GM12878 (cell line): ENCODE results near the gene EXOC4. TPM values are rescaled to one million over a fixed set of nuclear protein-coding genes. Genes with fewer than 3 reads are reported as not detected.

Source experiments
- ATAC-seq: fragments of 200-7000 bp; cut with Tn5 transposase; 3 replicates; pipeline ENCODE4 v1.9.1; 2020; ENCODE audit warnings: mild to moderate bottlenecking, moderate library complexity
- BruUV-seq: library from RNA; stranded (reverse); fragments of 400-500 nt; replicated peaks from 2 replicates; lab custom pipeline; 2021; lab: Mats Ljungman, UMichigan
- CTCF ChIA-PET: fragments of 300-600 bp; sonication (Branson Sonifier 250); formaldehyde crosslinking; extraction: SDS; loops from one replicate; lab custom pipeline; 2021; ENCODE audit warnings: inconsistent platforms; lab: Yijun Ruan, JAX
- POLR2A ChIA-PET: fragments of 350-600 bp; formaldehyde crosslinking; extraction: SDS; loops from one replicate; lab custom pipeline; 2021; ENCODE audit warnings: inconsistent platforms; lab: Charles Lee
- RAD21 ChIA-PET: fragments of 300-600 bp; sonication (Branson Sonifier 250); formaldehyde crosslinking; loops from one replicate; lab custom pipeline; 2023; ENCODE audit warnings: antibody characterized with exemption; ENCODE audit not compliant: unreplicated experiment; lab: Charles Lee
- SMC1A ChIA-PET: fragments of 300-600 bp; sonication (Branson Sonifier 250); formaldehyde crosslinking; loops from one replicate; lab custom pipeline; 2023; ENCODE audit not compliant: unreplicated experiment, uncharacterized antibody; lab: Charles Lee
- DNase-seq: peaks from one replicate; pipeline ENCODE4 v3.0.0-alpha.2; 2011; ENCODE audit warnings: low read depth, low spot score
- FAIRE-seq: peaks from 3 replicates; lab custom pipeline; 2011; peaks lifted over from hg19 to GRCh38; lab: Jason Lieb, UNC
- H2AFZ ChIP-seq: 2 replicates; pipeline ENCODE4 v1.6.0; 2011; ENCODE audit warnings: low read depth, low read length, control low read depth; ENCODE audit not compliant: control insufficient read depth
- H3K27ac ChIP-seq: 2 replicates; pipeline ENCODE4 v1.5.1; 2011; ENCODE audit warnings: control low read depth; ENCODE audit not compliant: control insufficient read depth, insufficient read depth
- H3K27me3 ChIP-seq, 2 experiments: replicated peaks in 1 of 2; 2 replicates each; pipeline versions ENCODE4 v1.6.0 to v1.6.1; 2011; ENCODE audit warnings: low read length in 1 of 2; ENCODE audit not compliant: control insufficient read depth in 2 of 2, insufficient read depth in 2 of 2
- H3K36me3 ChIP-seq, 2 experiments: 2 replicates each; pipeline ENCODE4 v1.5.1; 2011; ENCODE audit warnings: low read length in 1 of 2; ENCODE audit not compliant: control insufficient read depth in 2 of 2, insufficient read depth in 2 of 2
- H3K4me1 ChIP-seq: 2 replicates; pipeline ENCODE4 v1.6.1; 2011; ENCODE audit warnings: mild to moderate bottlenecking, low read length, moderate library complexity, mixed read lengths; ENCODE audit not compliant: control insufficient read depth, insufficient read depth
- H3K4me2 ChIP-seq: 2 replicates; pipeline ENCODE4 v1.6.0; 2011; ENCODE audit warnings: control low read depth; ENCODE audit not compliant: control insufficient read depth, insufficient read depth
- H3K4me3 ChIP-seq: fragments of 200-600 bp; sonication (generic); 2 replicates; pipeline ENCODE4 v1.5.1; 2016
- H3K79me2 ChIP-seq: 2 replicates; pipeline ENCODE4 v1.6.0; 2011; ENCODE audit warnings: low read length; ENCODE audit not compliant: control insufficient read depth, insufficient read depth
- H3K9ac ChIP-seq: 2 replicates; pipeline ENCODE4 v1.8.0; 2011; ENCODE audit warnings: low read length, control low read depth, mixed read lengths; ENCODE audit not compliant: control insufficient read depth, insufficient read depth
- H3K9me3 ChIP-seq: replicated peaks from 3 replicates; pipeline ENCODE4 v1.5.1; 2011; ENCODE audit warnings: mild to moderate bottlenecking, low read length; ENCODE audit not compliant: control insufficient read depth, insufficient read depth
- H4K20me1 ChIP-seq: 2 replicates; pipeline ENCODE4 v1.6.0; 2011; ENCODE audit not compliant: control insufficient read depth, insufficient read depth
- CBX5 ChIP-seq: sonication (generic); IDR thresholded peaks from 2 replicates; pipeline ENCODE4 v1.6.1; 2016; ENCODE audit warnings: low read depth, moderate library complexity, mild to moderate bottlenecking, inconsistent platforms
- EZH2 ChIP-seq: IDR thresholded peaks from 2 replicates; pipeline ENCODE4 v1.6.1; 2012; ENCODE audit warnings: low read depth, mild to moderate bottlenecking, control low read depth, inconsistent platforms, low read length, borderline replicate concordance; ENCODE audit not compliant: control insufficient read depth
- GABPA ChIP-seq: IDR thresholded peaks from 2 replicates; pipeline ENCODE4 v1.6.1; 2014; ENCODE audit warnings: antibody characterized with exemption, low read depth, mild to moderate bottlenecking, inconsistent platforms
- MEF2A ChIP-seq: IDR thresholded peaks from 2 replicates; pipeline ENCODE4 v1.6.1; 2011; ENCODE audit warnings: low read depth, mild to moderate bottlenecking, low read length, moderate library complexity; ENCODE audit not compliant: insufficient read depth
- MXI1 ChIP-seq: fragments of 150-350 bp; IDR thresholded peaks from 2 replicates; pipeline ENCODE4 v1.6.1; 2011; ENCODE audit warnings: low read depth, mild to moderate bottlenecking, inconsistent platforms, low read length, improper control_type of control experiment
- RAD21 ChIP-seq: IDR thresholded peaks from 2 replicates; pipeline ENCODE4 v1.6.1; 2011; ENCODE audit warnings: mild to moderate bottlenecking, low read depth, low read length, moderate library complexity; ENCODE audit not compliant: insufficient read depth
- SIN3A ChIP-seq: IDR thresholded peaks from 2 replicates; pipeline ENCODE4 v1.6.1; 2012; ENCODE audit warnings: low read depth, low read length, improper control_type of control experiment
- SMAD1 ChIP-seq: fragments of 450-650 bp; IDR thresholded peaks from 2 replicates; pipeline ENCODE4 v1.6.1; 2018; ENCODE audit warnings: mild to moderate bottlenecking, low read depth; ENCODE audit not compliant: partially characterized antibody
- SMAD5 ChIP-seq: IDR thresholded peaks from 2 replicates; pipeline ENCODE4 v1.6.1; 2016; ENCODE audit warnings: antibody characterized with exemption, low read depth
- SREBF1 ChIP-seq: IDR thresholded peaks from 2 replicates; pipeline ENCODE4 v1.6.1; 2012; ENCODE audit warnings: mild to moderate bottlenecking, low read length
- TBL1XR1 ChIP-seq: IDR thresholded peaks from 2 replicates; pipeline ENCODE4 v1.6.1; 2012; ENCODE audit warnings: low read depth, low read length, improper control_type of control experiment
- TCF7 ChIP-seq: IDR thresholded peaks from 2 replicates; pipeline ENCODE4 v1.6.1; 2014; ENCODE audit warnings: antibody characterized with exemption, borderline replicate concordance
- WGBS: methylation state at CpG from one replicate; pipeline ENCODE4 v1.1.6; 2016; ENCODE audit warnings: low lambda C conversion rate; ENCODE audit not compliant: insufficient replicate concordance, insufficient coverage; ENCODE audit errors: missing lambda C conversion rate; 5-methylcytosine and 5-hydroxymethylcytosine counted together
- in situ Hi-C: fragments of 300-500 bp; cut with MboI; formaldehyde crosslinking; loops from 9 replicates; pipeline ENCODE4 v1.14.3; 2018; ENCODE audit warnings: mixed read lengths
- intact Hi-C: fragments of 100-400 bp; cut with micrococcal nuclease; formaldehyde crosslinking; loops from one replicate; pipeline ENCODE4 v1.14.2; 2022; ENCODE audit not compliant: unreplicated experiment
- polyA plus RNA-seq, 11 experiments: library from polyadenylated mRNA; depleted of rRNA in 4 of 11; unstranded in 6 of 11; stranded (reverse) in 5 of 11; fragments of >200 nt; fragmentation: Nextera tagmentation in 4 of 11; fragmentation: Illumina TruSeq in 1 of 11; extraction: Ambion mirVana in 4 of 11; extraction: Trizol in 1 of 11; gene quantifications; 1 replicate in 1 of 11; 2 replicates in 10 of 11; pipeline versions ENCODE4 v1.2.1 to v1.2.3, GENCODE V29; 2011 to 2016; ENCODE audit warnings: inconsistent platforms in 2 of 11, missing spikeins in 2 of 11, low read depth in 1 of 11
- total RNA-seq, 4 experiments: library from RNA; depleted of rRNA in 3 of 4; stranded (reverse); fragments of >200 nt in 3 of 4; fragmentation: Illumina TruSeq in 1 of 4; extraction: Trizol in 1 of 4; gene quantifications; 2 replicates each; pipeline versions ENCODE4 v1.2.1 to v1.2.3, GENCODE V29; 2013 to 2021
- TF ChIP-seq, protein P1 (sequence below): fragments of 450-650 bp; formaldehyde crosslinking; IDR thresholded peaks from 2 replicates; pipeline ENCODE4 v1.5.0; 2022; ENCODE audit warnings: mild to moderate bottlenecking, missing genetic modification characterization
- TF ChIP-seq, protein P2 (sequence below): fragments of 450-650 bp; IDR thresholded peaks from 2 replicates; pipeline ENCODE4 v1.6.1; 2016; ENCODE audit warnings: mild to moderate bottlenecking, moderate library complexity, borderline replicate concordance

EXOC4 gene
- total and polyA plus RNA-seq, 10 of the 15 experiments (the other 5 are each of a cell fraction or from before 2014, with no cell fraction given): 13.2 to 44.5 (median 29.6) TPM

DNA sequence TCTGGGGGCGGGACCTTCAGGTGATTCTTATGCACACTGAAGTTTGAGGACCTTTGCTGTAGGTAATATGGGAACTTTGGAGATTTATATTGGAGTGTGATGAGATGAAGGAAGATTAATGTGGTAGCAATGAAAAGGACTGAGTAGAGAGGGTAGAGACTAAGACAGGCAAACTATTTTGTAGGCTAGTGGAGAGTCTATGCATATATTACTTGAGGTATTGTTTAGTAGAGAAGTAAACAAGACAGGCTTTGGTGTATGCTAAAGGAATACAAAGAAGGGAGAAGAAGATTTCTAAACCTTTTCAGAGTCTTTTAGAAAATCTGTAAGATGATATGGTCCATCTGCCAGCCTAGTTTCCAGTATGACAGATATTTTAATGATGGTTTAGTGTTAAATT is 129.1 kb downstream of the EXOC4 start (continued):
- TF ChIP-seq, protein P1, sequence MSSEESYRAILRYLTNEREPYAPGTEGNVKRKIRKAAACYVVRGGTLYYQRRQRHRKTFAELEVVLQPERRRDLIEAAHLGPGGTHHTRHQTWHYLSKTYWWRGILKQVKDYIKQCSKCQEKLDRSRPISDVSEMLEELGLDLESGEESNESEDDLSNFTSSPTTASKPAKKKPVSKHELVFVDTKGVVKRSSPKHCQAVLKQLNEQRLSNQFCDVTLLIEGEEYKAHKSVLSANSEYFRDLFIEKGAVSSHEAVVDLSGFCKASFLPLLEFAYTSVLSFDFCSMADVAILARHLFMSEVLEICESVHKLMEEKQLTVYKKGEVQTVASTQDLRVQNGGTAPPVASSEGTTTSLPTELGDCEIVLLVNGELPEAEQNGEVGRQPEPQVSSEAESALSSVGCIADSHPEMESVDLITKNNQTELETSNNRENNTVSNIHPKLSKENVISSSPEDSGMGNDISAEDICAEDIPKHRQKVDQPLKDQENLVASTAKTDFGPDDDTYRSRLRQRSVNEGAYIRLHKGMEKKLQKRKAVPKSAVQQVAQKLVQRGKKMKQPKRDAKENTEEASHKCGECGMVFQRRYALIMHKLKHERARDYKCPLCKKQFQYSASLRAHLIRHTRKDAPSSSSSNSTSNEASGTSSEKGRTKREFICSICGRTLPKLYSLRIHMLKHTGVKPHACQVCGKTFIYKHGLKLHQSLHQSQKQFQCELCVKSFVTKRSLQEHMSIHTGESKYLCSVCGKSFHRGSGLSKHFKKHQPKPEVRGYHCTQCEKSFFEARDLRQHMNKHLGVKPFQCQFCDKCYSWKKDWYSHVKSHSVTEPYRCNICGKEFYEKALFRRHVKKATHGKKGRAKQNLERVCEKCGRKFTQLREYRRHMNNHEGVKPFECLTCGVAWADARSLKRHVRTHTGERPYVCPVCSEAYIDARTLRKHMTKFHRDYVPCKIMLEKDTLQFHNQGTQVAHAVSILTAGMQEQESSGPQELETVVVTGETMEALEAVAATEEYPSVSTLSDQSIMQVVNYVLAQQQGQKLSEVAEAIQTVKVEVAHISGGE (CRISPR knock-in tag): no peak
- TF ChIP-seq, all 136 proteins: peak for 0

DNA sequence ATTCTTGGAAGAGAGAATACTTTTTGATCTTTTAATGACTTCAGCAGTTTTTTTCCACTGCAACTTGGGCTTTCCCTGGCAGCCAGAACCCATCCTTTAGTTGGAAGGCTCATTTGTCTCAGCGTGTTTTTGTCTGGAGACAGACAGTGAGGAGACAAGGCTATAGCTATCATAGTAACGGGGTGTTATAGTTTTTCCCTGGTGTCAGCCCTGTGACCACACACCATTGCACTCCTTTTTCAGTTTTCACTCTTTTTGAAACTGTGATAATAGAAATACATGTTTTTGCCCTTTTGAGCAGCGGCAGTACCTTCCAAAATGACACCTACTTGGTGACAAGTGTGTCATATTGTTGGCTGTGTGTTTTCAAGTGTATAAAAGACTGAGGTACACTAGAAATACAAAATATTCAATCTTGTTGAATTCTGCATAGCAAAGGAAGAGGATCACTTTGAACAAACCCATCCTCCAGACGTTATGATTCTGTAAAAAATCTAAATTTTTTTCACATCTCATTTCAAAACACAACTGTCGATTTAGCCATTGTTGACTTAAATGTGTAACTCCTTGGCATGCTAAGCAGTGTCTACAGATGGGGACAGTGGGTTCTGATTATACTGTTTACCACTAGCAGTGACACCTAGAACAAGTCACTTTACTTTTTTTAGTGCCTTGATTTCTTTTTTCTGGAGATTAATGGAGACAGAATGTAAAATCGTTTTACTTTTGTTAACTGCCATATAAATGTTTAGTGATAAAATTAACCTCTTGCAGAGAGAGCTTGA is 130.1 kb downstream of the EXOC4 start:
- Histone ChIP-seq H3K4me3 (no peak overlapping the region), H3K4me1 (no peaks in the 10 kb centered on the region), H3K9ac (no peak overlapping the region), H3K27ac (no peak overlapping the region), H3K4me2 (no peak overlapping the region), H3K36me3 (no peaks in the 10 kb centered on the region), H3K27me3 (no peaks in the 10 kb centered on the region), H2AFZ (no peak overlapping the region), H4K20me1 (no peaks in the 10 kb centered on the region), H3K79me2 (no peaks in the 10 kb centered on the region), H3K9me3 (no peaks in the 10 kb centered on the region; the same call in 2 of the 3 replicates)
- no TSS peak for BruUV-seq
- ChIA-PET RAD21 (no interaction called here), SMC1A (no interaction called here), POLR2A (no interaction called here), CTCF (no interaction called here)
- no peak for ATAC-seq
- no peak for DNase-seq
- no peak for FAIRE-seq
- in situ Hi-C loops: no loop called here
- WGBS: 80% methylated on average over 6 of the region's 6 CpGs
- intact Hi-C loops: no loop called here
- no peak for TF ChIP-seq MEF2A
- no peak for TF ChIP-seq MXI1
- TF ChIP-seq SMAD1: no peak
- no peak for TF ChIP-seq EZH2
- no peak for TF ChIP-seq SIN3A
- TF ChIP-seq TBL1XR1: no peak
- no peak for TF ChIP-seq GABPA
- no peak for TF ChIP-seq SREBF1
- TF ChIP-seq RAD21: no peak
- TF ChIP-seq TCF7: no peak
- TF ChIP-seq, protein P2, sequence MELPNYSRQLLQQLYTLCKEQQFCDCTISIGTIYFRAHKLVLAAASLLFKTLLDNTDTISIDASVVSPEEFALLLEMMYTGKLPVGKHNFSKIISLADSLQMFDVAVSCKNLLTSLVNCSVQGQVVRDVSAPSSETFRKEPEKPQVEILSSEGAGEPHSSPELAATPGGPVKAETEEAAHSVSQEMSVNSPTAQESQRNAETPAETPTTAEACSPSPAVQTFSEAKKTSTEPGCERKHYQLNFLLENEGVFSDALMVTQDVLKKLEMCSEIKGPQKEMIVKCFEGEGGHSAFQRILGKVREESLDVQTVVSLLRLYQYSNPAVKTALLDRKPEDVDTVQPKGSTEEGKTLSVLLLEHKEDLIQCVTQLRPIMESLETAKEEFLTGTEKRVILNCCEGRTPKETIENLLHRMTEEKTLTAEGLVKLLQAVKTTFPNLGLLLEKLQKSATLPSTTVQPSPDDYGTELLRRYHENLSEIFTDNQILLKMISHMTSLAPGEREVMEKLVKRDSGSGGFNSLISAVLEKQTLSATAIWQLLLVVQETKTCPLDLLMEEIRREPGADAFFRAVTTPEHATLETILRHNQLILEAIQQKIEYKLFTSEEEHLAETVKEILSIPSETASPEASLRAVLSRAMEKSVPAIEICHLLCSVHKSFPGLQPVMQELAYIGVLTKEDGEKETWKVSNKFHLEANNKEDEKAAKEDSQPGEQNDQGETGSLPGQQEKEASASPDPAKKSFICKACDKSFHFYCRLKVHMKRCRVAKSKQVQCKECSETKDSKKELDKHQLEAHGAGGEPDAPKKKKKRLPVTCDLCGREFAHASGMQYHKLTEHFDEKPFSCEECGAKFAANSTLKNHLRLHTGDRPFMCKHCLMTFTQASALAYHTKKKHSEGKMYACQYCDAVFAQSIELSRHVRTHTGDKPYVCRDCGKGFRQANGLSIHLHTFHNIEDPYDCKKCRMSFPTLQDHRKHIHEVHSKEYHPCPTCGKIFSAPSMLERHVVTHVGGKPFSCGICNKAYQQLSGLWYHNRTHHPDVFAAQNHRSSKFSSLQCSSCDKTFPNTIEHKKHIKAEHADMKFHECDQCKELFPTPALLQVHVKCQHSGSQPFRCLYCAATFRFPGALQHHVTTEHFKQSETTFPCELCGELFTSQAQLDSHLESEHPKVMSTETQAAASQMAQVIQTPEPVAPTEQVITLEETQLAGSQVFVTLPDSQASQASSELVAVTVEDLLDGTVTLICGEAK: no peak
- no peak for TF ChIP-seq SMAD5
- TF ChIP-seq CBX5: no peak
